SIG-M5 (cell line): Measurements from ENCODE around the gene SLC37A3.
"Not testable (repeated sequence)": the region's sequence is repeated elsewhere in the genome, so short reads cannot be mapped to it uniquely, and the experiment has no call there.

Source experiments
- DNase-seq: peaks from one replicate; lab custom pipeline; 2025; lab: John Stamatoyannopoulos, UW

SLC37A3 gene, protein sequence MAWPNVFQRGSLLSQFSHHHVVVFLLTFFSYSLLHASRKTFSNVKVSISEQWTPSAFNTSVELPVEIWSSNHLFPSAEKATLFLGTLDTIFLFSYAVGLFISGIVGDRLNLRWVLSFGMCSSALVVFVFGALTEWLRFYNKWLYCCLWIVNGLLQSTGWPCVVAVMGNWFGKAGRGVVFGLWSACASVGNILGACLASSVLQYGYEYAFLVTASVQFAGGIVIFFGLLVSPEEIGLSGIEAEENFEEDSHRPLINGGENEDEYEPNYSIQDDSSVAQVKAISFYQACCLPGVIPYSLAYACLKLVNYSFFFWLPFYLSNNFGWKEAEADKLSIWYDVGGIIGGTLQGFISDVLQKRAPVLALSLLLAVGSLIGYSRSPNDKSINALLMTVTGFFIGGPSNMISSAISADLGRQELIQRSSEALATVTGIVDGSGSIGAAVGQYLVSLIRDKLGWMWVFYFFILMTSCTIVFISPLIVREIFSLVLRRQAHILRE

DNA sequence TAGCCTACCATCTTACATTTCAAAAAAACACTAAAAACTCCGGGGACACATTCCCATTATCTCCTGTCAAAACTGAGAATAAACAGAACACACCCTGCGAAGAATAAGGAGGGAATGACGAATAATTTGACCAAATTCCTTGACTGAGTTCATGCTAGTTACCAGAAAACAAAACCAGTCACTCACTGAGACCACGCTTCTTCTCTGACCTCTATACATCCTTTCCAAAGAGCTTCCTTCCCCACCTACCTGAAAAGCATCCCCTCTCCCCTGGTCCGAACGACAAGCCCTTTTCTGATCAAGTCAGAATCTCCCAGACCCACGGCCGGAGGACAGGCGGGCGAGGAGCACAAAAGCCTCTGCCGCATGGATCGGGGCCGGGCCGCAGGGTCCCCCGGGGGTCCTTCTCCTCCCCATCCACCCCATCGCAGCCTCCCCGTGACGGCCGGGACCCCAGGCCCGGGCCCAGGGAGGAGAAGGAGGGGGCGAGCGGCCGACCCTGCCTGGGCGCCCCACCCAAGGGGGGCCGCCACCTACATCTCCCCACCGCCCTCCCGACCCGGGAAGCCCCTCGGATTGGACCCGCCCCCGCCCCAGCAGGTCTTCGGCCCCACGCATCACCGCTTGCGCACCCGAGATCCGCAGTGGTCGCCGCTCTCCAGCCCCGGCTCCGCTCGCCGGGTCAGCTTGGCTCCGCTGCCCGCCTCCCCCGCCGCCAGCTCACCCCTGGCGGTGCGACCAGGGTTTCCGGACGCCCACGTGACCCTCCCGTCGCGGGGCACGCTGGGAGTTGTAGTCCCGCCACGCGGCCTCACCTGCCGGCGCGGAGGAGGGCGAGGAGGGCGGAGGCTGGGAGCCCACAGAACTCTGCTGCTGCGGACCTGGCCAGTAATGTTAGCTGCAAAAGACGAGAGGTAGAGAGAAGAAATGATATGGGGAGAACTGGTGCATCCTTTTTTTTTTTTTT lies at the start of gene SLC37A3:
Gene SLC37A3, minus strand, starts transcription at position 747 of the 967 bp plus-strand sequence. CDS start 16,004 bp downstream, outside the sequence.
- no peak for DNase-seq

DNA sequence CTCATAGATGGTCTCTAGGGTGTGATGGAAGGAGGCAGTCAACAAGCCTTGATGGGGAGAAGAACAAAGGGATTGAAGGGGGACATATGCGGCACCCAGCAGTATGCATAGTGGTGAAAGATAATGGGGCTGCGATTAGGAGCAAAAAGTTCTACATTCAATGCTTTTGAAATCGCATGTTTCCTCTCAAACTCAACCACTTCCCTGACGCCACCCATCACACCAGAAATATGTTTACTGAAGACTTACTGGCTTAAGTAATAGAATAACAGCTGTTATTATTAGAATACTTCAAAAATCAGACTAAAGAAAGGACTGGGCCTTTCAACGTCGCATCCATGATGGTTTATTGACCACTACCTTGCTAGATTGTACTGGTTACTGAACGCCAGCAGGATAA lies 49.5 kb upstream of the SLC37A3 start:
- no peak for DNase-seq

DNA sequence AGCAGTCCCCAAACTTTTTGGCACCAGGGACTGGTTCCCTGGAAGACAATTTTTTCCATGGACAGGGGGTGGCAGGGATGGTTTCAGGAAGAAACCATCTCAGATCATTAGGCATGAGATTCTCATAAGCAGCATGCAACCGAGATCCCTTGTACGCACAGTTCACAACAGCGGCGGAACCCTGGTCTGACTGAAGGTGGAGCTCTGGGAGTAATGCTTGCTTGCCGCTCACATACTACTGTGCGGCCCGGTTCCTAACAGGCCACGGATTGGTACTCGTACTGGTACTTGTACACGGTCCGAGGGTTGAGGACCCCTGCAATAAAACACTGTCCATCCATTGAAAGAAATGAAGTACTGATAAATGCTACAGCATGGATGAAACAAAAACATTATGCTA lies 48.1 kb upstream of the SLC37A3 start:
- DNase-seq, result no peak

DNA sequence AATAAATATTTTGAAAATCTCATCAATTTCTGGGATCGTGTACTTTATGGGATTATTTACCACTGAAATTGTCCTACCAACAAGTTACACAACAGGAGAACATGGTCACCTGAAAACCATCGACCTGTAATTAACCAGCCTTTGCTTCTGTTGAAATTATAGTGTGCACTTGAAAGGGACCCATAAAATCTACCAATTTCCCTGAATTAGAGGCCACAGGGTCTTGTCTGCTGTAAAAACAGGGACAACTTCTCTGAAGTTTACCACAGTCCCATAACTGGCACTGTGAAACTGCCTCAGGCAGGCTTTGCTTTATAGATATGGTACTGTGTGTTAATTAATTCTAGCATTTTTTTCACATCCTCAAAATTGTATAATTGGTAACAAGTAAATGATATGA lies 43.2 kb upstream of the SLC37A3 start:
- no peak for DNase-seq

DNA sequence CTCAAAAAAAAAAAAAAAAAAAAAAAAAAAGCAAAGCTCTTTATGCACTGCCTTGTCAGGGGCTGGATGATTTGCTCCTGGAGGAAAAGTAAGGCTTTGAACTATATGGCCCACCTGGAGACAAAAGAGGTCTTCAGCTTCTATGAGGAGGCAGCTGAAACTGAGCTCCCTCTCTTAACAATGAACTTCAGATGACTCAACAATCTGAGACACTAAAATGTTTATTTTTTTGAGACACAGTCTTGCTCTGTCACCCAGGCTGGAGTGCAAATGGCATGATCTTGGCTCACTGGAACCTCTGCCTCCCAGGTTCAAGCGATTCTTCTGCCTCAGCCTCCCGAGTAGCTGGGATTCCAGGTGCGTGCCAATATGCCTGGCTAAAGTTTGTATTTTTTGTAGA lies 42.3 kb upstream of the SLC37A3 start:
- no peak for DNase-seq

DNA sequence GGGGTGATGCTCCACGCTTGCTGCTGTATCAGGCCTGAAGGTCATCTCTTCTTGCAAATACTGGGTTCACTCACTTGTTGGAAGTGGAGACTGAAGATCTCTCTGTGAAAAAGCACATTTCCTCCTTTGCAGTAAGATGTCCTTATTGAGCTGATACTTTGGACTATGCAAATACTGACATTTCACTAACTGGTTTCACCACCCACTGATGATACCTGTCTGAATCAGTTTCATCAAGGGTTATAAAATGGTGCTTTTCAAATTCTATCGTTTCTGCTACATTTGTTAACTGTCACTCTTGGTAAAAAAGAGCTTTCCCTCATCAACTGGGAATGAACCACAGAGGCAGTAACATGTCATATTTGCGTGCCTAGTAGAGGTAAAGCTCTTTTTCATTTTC lies 41.0 kb upstream of the SLC37A3 start:
- no peak for DNase-seq

DNA sequence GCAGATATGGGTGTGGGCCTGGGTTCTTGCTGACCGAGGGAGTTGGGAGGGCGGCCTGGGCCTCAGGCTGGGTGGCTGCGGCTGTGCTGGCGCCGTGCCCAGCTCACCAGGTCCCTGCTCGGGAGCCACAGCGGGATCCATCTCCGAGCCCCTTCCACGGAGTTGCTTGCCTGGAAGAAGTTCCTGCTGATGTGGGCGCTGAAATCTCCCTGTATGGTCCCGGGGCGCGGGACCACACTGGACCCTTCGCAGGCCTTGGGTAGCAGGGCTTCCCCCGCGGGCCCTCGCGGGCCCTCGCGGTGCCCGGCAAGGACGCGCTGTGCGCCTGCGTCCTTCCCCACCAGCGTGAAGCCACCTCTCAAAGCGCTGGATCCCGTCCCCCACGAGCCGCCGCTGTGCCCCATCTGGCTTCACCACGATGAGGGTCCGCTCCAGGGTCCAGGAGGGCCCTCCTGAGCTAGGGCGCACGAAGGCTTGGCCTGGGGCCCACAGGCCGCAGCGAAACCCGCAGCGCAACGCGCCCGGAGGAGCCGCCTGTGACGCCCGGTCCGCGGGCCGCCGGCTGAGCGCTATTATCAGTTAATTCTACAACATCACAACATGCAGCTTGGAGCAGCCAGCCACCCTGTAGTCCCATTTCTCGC lies 37.0 kb upstream of the SLC37A3 start:
- DNase-seq, result no peak

DNA sequence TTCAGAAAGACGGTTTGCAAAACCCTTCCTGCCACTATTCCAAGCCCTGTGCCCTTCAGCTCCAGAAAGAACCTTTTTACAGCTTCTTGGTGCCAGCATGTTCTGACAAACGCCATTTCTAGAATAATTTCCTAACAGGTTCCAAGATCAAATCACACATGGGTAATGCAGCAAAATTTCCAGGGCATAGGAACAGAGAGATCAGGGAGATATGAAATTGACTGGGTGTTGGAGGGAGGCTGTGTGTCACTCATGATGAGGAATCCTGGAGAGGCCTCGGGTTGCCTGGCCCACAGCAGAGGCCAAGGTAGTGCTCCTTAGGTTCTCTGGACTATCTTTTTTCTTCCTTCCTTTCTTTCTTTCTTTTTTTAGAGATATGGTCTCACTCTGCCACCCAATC lies 35.1 kb upstream of the SLC37A3 start:
- no peak for DNase-seq

DNA sequence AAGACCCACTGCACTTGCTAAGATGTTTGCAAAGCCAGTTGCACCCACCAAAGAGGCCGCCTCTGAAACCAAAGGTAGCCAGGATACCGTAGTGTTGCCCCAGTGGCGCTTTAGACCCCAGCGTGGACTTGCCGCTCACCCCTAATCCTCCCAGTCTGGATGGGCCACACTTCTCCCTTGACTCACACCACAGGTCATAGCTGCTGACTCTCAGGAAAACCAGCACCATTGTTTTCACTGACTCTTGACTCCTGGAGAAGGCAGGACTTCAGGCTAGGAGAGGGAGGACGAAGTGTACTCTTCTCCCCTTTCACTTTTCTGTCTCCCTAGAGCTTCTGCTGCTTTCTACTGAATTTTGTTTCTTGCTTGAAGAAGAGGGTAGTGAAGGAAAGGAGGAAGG lies 27.8 kb upstream of the SLC37A3 start:
- no peak for DNase-seq

DNA sequence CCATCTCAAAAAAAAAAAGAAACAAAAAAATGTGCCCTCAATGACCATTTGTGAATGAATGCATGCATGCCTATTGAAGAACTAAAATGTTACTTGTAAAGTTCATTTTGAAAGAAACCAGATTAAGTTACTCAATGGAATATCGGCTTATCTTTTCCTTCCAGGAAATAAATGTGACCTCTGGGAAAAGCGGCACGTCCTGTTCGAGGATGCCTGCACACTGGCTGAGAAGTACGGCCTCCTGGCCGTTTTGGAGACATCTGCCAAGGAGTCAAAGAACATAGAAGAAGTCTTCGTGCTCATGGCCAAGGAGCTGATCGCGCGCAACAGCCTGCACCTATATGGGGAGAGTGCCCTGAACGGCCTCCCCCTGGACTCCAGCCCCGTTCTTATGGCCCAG lies 27.4 kb upstream of the SLC37A3 start:
- no peak for DNase-seq

DNA sequence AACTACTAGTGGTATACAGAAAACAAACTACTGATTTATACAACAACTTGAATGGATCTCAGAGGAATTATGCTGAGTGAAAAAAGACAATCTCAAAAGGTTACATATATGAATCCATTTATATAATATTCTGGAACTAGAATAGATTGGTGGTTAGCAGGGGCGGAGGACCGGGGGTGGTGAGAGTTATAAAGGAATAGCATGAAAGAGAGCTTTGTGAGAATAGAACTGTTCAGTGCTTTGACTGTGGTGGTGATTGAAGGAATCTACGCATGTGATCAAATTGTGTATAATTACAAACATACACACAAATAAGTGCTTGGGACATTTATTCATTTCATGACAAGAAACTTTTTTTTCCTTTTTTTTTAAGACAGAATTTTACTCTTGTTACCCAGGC lies 25.2 kb upstream of the SLC37A3 start:
- DNase-seq, result no peak

DNA sequence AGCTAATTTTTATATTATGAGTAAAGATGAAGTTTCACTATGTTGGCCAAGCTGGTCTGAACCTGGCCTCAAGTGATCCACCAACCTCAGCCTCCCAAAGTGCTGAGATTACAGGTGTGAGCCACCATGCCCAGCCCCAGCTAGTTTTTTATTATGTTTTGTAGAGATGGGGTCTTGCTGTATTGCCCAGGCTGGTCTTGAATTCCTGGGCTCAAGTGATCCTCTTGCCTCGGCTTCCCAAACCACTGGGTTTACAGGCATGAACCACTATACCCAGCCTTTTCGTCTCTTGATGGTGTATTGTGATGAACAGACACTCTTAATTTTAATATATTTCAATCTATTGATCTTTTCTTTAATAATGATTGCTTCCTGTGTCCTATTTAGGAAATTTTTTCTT lies 23.2 kb upstream of the SLC37A3 start:
- no peak for DNase-seq

DNA sequence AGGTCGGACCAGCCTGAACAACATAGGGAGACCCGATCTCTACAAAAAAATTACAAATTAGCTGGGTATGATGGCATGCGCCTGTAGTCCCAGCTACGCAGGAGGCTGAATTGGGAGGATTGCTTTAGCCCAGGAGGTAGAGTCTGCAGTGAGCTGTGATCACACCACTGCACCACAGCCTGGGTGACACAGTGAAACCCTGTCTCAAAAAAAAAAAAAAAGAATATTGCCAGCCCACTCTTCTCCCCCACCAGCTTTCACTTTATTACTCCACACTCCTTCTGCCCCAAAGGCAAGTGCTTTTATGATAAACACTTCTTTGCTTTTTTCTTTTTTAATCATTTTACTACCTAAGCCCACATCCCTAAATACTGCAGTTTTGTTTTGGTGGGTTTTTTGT lies 20.3 kb upstream of the SLC37A3 start:
- no peak for DNase-seq

DNA sequence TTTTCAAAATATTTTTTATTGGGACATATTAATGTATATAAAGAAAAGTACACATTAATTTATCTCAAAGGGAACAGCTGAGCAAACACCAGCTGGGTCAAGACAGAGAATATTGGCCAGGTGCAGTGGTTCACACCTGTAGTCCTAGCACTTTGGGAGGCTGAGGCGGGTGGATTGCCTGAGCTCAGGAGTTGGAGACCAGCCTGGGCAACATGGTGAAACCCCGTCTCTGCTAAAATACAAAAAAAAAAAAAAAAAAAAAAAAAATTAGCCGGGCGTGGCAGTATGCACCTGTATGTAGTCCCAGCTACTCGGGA lies 19.8 kb upstream of the SLC37A3 start:
- not testable (repeated sequence) for DNase-seq

DNA sequence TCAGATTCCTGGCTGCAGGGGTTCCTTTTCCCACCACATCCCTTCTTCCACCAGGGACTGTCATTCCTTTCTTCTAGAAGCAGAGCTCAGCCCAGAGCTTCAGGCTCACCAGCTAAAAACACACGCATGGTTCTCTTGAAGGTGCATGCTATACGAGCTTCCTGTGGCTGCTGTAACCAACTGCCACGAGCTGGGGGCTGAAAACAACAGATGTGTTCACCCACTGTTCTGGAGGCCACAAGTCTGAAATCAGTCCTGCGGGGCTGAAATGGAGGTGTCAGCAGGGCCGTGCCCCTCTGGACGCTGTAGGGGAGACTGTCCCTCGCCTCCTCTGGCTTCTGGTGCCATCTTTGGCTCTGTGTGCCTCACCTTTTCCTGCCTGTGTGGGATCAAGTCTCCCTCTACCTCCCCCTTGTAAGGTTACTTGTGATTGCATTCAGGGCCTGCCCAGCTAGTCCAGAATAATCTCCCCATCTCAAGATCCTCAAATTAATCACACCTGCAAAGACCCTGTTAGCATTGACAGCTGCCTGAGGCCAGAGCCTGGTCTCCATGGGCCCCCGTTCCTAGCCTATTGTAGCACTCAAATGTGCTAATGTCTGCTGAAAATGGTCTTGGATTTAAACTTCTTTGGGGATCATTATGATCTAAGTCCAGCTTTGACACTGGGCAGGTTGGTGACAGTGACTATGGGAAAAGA lies 19.3 kb upstream of the SLC37A3 start:
- DNase-seq, result no peak

DNA sequence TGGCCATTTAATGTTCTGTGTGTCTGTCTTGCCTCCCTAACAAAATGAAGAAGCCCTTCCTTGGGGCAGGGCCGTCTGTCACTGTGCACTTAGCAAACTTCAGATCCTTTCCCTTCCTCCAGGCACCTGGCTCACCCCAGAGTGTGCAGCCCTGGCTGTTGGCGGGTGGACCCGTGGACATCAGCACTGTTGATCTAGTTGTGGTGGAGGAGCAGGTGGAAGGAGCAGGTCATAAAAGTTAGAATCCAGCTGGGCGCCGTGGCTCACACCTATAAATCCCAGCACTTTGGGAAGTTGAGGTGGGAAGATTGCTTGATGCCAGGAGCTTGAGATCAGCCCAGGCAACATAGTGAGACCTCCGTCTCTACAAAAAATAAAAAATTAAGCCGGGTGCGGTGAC lies 18.2 kb upstream of the SLC37A3 start:
- no peak for DNase-seq

DNA sequence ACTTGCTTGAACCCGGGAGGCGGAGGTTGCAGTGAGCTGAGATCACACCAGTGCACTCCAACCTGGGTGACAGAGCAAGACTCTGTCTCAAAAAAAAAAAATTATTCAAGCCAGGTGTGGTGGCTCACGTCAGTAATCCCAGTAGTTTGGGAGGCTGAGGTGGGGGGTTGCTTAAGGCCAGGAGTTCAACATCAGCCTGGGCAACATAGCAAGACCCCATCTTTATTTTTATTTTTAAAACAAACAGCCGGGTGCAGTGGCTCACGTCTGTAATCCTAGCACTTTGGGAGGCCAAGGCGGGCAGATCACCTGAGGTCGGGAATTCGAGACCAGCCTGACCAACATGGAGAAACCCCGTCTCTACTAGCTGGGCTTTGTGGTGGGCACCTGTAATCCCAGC lies 17.5 kb upstream of the SLC37A3 start:
- DNase-seq, result not testable (repeated sequence)

DNA sequence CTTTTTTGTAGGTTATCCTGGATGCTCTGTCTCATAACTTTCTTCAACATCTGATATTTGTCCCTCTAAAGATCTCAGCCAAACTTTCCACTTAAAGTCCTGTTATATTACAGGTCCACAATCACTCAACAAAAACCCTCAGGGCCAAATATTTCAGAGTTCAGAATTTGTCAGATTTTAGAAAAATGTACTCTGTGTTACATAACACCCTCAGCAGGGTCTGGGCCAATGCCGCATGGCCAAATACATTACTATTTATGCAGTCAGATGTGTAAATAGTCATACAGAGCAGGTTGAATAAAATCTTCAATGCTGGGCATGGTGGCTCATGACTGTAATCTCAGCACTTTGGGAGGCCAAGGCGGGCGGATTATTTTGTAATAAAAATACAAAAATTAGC lies 17.0 kb upstream of the SLC37A3 start:
- no peak for DNase-seq

DNA sequence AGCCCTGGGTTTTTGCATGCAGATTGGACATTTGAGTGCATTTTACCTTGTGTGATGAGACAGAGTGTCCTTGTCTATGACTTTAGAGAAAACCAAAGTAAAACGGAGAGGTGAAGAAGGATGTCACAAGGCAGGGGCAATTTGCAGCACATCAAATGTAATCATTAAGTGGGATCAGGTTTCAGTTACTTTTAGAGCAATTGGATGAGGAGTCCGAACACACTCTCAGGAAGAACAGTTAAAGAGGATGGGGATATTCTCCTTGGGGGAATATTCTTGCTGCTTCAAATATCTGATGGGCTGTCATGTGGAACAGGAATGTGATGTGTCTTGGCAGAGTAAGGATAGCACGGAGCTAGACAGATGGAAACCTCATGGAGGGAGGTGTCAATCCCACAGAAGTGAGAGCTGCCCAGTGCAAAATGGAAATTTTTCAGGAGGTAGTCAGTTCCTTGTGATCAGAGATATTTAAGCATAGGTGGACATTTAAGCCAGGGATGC lies 6.3 kb upstream of the SLC37A3 start:
- DNase-seq, result no peak

DNA sequence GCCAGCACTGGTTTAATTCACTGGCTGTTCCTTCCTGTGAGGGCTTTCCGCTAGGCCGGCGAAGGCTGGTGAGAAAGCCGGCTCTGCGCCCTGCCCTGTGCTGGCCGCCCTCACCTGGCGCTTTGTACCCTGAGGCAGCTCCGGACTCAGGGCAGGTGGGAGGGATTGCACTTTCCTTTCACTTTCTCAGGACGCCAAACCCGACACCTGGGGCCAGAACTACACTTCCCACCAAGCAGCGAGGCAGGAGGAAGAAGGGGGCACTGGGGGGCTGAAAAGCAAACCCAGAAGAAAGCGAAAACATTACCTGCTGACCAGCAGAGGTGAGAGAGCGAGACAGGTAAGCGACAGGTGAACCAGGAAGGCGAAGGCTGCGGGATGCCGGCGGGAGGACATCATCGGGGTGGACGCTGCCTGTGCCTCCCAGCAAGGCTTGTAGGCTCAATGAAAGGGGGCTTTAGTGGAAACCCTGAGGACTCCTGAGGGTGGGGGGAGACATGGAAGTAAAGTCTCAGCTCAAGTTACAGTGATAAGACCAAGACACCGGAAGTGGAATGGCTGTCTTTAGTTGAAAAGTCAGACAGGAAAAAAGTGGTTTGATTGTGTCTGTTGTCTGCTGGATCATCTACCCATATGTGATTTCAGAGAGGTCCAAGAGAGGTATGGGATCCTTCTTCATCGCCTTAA lies 5.7 kb upstream of the SLC37A3 start, which contains the start of gene RAB19:
Gene RAB19, plus strand, starts transcription at position 181 of the 687 bp plus-strand sequence. CDS start 3,589 bp downstream, outside the sequence.
- no peak for DNase-seq
